HL-60 (cell line): ENCODE data around the gene HHAT.

ENCODE experiments used
- GABPA ChIP-seq: IDR thresholded peaks from 2 replicates; pipeline ENCODE4 v1.6.1; 2012; ENCODE audit warnings: low read depth
- POLR2AphosphoS5 ChIP-seq: IDR thresholded peaks from 2 replicates; pipeline ENCODE4 v1.6.1; 2012; ENCODE audit warnings: low read depth
- TF ChIP-seq, protein P1 (sequence below): IDR thresholded peaks from one replicate; pipeline ENCODE4 v1.5.1; 2011; ENCODE audit warnings: low read length, control low read depth, inconsistent platforms; ENCODE audit not compliant: insufficient read depth
- TF ChIP-seq, protein P2 (sequence below): IDR thresholded peaks from 2 replicates; pipeline ENCODE4 v1.6.1; 2012; ENCODE audit warnings: low read depth; ENCODE audit not compliant: insufficient replicate concordance

DNA sequence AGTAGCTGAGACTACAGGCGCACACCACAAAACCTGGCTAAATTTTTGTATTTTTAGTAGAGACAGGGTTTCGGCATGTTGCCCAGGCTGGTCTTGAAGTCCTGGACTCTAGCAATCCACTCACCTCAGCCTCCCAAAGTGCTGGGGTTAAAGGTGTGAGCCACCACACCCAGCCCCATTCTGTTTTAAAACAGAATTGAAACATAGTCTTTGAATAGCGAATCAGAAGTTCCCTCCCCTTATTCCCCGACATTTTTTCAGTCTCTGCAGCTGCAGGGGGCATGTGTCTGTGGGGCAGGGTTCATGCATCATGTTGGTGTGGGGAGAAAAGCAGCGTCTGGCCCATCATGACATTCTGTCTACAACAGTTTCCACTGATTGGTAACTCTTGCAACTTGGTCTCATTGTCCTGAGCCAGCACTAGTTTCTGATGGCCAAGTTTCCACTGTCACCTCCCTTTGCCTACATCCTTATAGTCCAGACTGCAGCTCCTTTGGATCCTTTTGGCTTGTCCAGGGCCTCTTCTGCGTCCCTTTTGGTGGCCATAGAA, 15.6 kb upstream of the HHAT start:
- TF ChIP-seq, protein P1, sequence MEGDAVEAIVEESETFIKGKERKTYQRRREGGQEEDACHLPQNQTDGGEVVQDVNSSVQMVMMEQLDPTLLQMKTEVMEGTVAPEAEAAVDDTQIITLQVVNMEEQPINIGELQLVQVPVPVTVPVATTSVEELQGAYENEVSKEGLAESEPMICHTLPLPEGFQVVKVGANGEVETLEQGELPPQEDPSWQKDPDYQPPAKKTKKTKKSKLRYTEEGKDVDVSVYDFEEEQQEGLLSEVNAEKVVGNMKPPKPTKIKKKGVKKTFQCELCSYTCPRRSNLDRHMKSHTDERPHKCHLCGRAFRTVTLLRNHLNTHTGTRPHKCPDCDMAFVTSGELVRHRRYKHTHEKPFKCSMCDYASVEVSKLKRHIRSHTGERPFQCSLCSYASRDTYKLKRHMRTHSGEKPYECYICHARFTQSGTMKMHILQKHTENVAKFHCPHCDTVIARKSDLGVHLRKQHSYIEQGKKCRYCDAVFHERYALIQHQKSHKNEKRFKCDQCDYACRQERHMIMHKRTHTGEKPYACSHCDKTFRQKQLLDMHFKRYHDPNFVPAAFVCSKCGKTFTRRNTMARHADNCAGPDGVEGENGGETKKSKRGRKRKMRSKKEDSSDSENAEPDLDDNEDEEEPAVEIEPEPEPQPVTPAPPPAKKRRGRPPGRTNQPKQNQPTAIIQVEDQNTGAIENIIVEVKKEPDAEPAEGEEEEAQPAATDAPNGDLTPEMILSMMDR: no peak
- TF ChIP-seq, protein P2, sequence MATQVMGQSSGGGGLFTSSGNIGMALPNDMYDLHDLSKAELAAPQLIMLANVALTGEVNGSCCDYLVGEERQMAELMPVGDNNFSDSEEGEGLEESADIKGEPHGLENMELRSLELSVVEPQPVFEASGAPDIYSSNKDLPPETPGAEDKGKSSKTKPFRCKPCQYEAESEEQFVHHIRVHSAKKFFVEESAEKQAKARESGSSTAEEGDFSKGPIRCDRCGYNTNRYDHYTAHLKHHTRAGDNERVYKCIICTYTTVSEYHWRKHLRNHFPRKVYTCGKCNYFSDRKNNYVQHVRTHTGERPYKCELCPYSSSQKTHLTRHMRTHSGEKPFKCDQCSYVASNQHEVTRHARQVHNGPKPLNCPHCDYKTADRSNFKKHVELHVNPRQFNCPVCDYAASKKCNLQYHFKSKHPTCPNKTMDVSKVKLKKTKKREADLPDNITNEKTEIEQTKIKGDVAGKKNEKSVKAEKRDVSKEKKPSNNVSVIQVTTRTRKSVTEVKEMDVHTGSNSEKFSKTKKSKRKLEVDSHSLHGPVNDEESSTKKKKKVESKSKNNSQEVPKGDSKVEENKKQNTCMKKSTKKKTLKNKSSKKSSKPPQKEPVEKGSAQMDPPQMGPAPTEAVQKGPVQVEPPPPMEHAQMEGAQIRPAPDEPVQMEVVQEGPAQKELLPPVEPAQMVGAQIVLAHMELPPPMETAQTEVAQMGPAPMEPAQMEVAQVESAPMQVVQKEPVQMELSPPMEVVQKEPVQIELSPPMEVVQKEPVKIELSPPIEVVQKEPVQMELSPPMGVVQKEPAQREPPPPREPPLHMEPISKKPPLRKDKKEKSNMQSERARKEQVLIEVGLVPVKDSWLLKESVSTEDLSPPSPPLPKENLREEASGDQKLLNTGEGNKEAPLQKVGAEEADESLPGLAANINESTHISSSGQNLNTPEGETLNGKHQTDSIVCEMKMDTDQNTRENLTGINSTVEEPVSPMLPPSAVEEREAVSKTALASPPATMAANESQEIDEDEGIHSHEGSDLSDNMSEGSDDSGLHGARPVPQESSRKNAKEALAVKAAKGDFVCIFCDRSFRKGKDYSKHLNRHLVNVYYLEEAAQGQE: no peak
- TF ChIP-seq POLR2AphosphoS5: no peak
- TF ChIP-seq GABPA: no peak
